ENCODE results near the gene NFKB2.

Gene NFKB2

DNA sequence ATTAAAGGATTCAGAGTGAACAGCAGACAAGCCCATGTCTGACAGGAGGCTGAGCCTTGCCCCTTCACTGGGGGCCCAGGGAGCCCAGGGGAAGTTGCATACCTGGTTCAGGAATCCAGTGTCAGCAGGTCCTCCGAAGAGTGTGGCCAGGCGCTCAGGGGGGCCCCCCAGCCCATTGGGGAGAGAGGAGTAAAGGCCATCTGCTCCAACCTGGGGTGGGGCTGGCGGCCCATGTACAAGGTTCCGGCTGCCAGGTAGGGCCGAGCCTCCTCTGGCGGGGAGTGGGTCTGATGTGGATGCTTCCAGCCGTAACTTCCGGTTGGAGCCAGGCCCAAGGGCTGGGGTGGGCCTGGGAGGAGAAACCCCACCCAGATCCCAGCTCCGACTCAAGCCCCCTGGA is 20.8 kb downstream of the NFKB2 start:
- TF ChIP-seq, protein P1, sequence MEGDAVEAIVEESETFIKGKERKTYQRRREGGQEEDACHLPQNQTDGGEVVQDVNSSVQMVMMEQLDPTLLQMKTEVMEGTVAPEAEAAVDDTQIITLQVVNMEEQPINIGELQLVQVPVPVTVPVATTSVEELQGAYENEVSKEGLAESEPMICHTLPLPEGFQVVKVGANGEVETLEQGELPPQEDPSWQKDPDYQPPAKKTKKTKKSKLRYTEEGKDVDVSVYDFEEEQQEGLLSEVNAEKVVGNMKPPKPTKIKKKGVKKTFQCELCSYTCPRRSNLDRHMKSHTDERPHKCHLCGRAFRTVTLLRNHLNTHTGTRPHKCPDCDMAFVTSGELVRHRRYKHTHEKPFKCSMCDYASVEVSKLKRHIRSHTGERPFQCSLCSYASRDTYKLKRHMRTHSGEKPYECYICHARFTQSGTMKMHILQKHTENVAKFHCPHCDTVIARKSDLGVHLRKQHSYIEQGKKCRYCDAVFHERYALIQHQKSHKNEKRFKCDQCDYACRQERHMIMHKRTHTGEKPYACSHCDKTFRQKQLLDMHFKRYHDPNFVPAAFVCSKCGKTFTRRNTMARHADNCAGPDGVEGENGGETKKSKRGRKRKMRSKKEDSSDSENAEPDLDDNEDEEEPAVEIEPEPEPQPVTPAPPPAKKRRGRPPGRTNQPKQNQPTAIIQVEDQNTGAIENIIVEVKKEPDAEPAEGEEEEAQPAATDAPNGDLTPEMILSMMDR (IDR thresholded peaks at IDR 0.05; ENCODE audit: insufficient read depth, low read length, poor library complexity, severe bottlenecking) = no peak
- H3K27me3 ChIP-seq (replicated peaks; ENCODE audit: control insufficient read depth, insufficient read depth, low read length) = no peaks in the 10 kb centered on the region; the same call in 1 of the 2 replicates
- DNase-seq (ENCODE audit: extremely low read depth, insufficient read length) = no peak
- H3K36me3 ChIP-seq (ENCODE audit: control insufficient read depth, insufficient read depth, low read length) = no peaks in the 10 kb centered on the region
- H3K4me3 ChIP-seq (replicated peaks; ENCODE audit: low read depth, low read length) = no peak overlapping the region

DNA sequence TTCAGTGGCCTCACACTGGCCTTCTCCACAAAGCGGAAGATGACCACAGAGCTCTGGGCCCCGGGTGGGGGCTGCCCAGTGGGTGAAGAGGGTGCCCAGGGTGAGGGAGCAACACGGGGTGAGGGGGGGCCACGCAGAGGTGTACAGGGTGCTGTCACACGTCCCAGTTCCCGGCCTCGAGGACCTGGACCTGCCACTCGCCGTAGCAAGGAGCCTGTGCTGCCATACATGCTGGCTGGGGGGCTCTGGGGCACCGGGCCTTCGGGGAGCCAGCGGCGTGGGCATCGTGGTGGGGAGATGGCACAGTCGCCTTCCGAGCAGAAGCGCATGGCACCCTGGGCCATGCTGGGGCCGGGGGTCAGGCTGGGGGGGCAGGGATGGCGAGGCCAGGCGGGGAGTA is 21.2 kb downstream of the NFKB2 start:
- DNase-seq (ENCODE audit: extremely low read depth, insufficient read length) = no peak
- Histone ChIP-seq H3K36me3 (ENCODE audit: control insufficient read depth, insufficient read depth, low read length) (no peaks in the 10 kb centered on the region), H3K4me3 (replicated peaks; ENCODE audit: low read depth, low read length) (no peak overlapping the region), H3K27me3 (replicated peaks; ENCODE audit: control insufficient read depth, insufficient read depth, low read length) (no peaks in the 10 kb centered on the region; the same call in 1 of the 2 replicates)
- TF ChIP-seq, protein P1 (IDR thresholded peaks at IDR 0.05; ENCODE audit: insufficient read depth, low read length, poor library complexity, severe bottlenecking) = no peak

GRCh38 chr10:102418622-102419268 is 23.2 kb downstream of the NFKB2 start, which contains the start of gene PSD:
TSS of gene PSD (minus strand) at chr10:102418785. CDS start at chr10:102417038, 1,747 bp downstream.
- Histone ChIP-seq H3K4me3 (replicated peaks; ENCODE audit: low read depth, low read length) (peak within 1 kb of the TSS; percentile 83), H3K27me3 (replicated peaks; ENCODE audit: control insufficient read depth, insufficient read depth, low read length) (no peaks in the 10 kb centered on the region; the same call in 1 of the 2 replicates), H3K36me3 (ENCODE audit: control insufficient read depth, insufficient read depth, low read length) (peaks cover 2% of the 10 kb centered on the region)
- TF ChIP-seq, protein P1 (IDR thresholded peaks at IDR 0.05; ENCODE audit: insufficient read depth, low read length, poor library complexity, severe bottlenecking) = no peak
- DNase-seq (ENCODE audit: extremely low read depth, insufficient read length) = no peak

- Histone ChIP-seq H3K36me3 (ENCODE audit: control insufficient read depth, insufficient read depth, low read length) (peaks cover 4% of the 10 kb centered on the region), H3K4me3 (replicated peaks; ENCODE audit: low read depth, low read length) (peak overlapping the region; percentile 83), H3K27me3 (replicated peaks; ENCODE audit: control insufficient read depth, insufficient read depth, low read length) (no peaks in the 10 kb centered on the region; the same call in 1 of the 2 replicates)
- TF ChIP-seq, protein P1 (IDR thresholded peaks at IDR 0.05; ENCODE audit: insufficient read depth, low read length, poor library complexity, severe bottlenecking) = no peak
- DNase-seq (ENCODE audit: extremely low read depth, insufficient read length) = no peak
Observed at GRCh38 chr10:102419269-102420180, 24.0 kb downstream of the NFKB2 start.

- no peak for DNase-seq (ENCODE audit: extremely low read depth, insufficient read length)
- peaks cover 5% of the 10 kb centered on the region for H3K36me3 ChIP-seq (ENCODE audit: control insufficient read depth, insufficient read depth, low read length)
- TF ChIP-seq, protein P1 (IDR thresholded peaks at IDR 0.05; ENCODE audit: insufficient read depth, low read length, poor library complexity, severe bottlenecking) = no peak
- H3K27me3 ChIP-seq (replicated peaks; ENCODE audit: control insufficient read depth, insufficient read depth, low read length) = no peaks in the 10 kb centered on the region; the same call in 1 of the 2 replicates
- H3K4me3 ChIP-seq (replicated peaks; ENCODE audit: low read depth, low read length) = peak overlapping the region; percentile 83
Observed at GRCh38 chr10:102420181-102420713, 24.7 kb downstream of the NFKB2 start.
